ENCODE results near the gene STX11. TPM values are rescaled to one million over a fixed set of nuclear protein-coding genes. Genes with fewer than 3 reads are reported as not detected.

The STX11 gene
- total RNA-seq, 1 experiment from 2014 or later = 0.17 TPM

- Mint-ChIP-seq H3K27me3 (ENCODE audit: low read depth) (peaks cover 4% of the 10 kb centered on the region; the same call in 1 of the 2 replicates), H3K4me3 (no peak overlapping the region), H3K4me1 (peaks cover 11% of the 10 kb centered on the region), H3K27ac (no peak overlapping the region), H3K9me3 (peaks cover 36% of the 10 kb centered on the region), H3K36me3 (peaks cover 12% of the 10 kb centered on the region)
- no peak for ATAC-seq
- ChIA-PET CTCF (no interaction called here), POLR2A (no interaction called here)
- DNase-seq (ENCODE audit: low spot score) = no peak
- TF ChIP-seq ESRRA (CRISPR knock-in tag; IDR thresholded peaks at IDR 0.05; ENCODE audit: borderline replicate concordance) (no peak), ZNF317 (CRISPR knock-in tag; IDR thresholded peaks at IDR 0.05; ENCODE audit: borderline replicate concordance, low read depth) (no peak), ZNF281 (CRISPR knock-in tag; IDR thresholded peaks at IDR 0.05) (no peak), EMX1 (CRISPR knock-in tag; IDR thresholded peaks at IDR 0.05) (no peak), HMGA2 (CRISPR knock-in tag; IDR thresholded peaks at IDR 0.05) (no peak), ZNF232 (CRISPR knock-in tag; IDR thresholded peaks at IDR 0.05) (no peak), CREB1 (CRISPR knock-in tag; IDR thresholded peaks at IDR 0.05) (no peak), TCF7 (CRISPR knock-in tag; IDR thresholded peaks at IDR 0.05; ENCODE audit: low read depth) (no peak), ZNF219 (CRISPR knock-in tag; IDR thresholded peaks at IDR 0.05; ENCODE audit: borderline replicate concordance) (no peak), AR (CRISPR knock-in tag; IDR thresholded peaks at IDR 0.05) (no peak), ZNF263 (CRISPR knock-in tag; IDR thresholded peaks at IDR 0.05; ENCODE audit: low read depth) (no peak), STAT6 (CRISPR knock-in tag; conservative IDR thresholded peaks at IDR 0.05; ENCODE audit: low read depth) (no peak), FOXP1 (CRISPR knock-in tag; IDR thresholded peaks at IDR 0.05; ENCODE audit: borderline replicate concordance) (no peak), ETV6 (CRISPR knock-in tag; IDR thresholded peaks at IDR 0.05) (no peak), CTCF (IDR thresholded peaks at IDR 0.05) (no peak), AFF4 (CRISPR knock-in tag; IDR thresholded peaks at IDR 0.05; ENCODE audit: borderline replicate concordance) (no peak), TEAD4 (CRISPR knock-in tag; IDR thresholded peaks at IDR 0.05) (no peak), ZNF396 (CRISPR knock-in tag; IDR thresholded peaks at IDR 0.05; ENCODE audit: borderline replicate concordance) (no peak), E2F5 (CRISPR knock-in tag; IDR thresholded peaks at IDR 0.05) (no peak), USF1 (CRISPR knock-in tag; IDR thresholded peaks at IDR 0.05) (no peak)
These were observed 47.6 kb downstream of the STX11 start for GRCh38 chr6:144197919-144198318.
